KOPT-K1 (cell line): ENCODE measurements around the gene XK.

Experiments
- H3K27ac ChIP-seq: fragments of 200-600 bp; sonication (generic); 2 replicates; pipeline ENCODE4 v1.5.1; 2016; ENCODE audit warnings: antibody characterized with exemption, mild to moderate bottlenecking, low read depth, low read length; ENCODE audit not compliant: poor library complexity, severe bottlenecking
- H3K36me3 ChIP-seq: fragments of 200-600 bp; sonication (generic); 2 replicates; pipeline ENCODE4 v1.5.1; 2017; ENCODE audit warnings: antibody characterized with exemption, mild to moderate bottlenecking, low read length, moderate library complexity; ENCODE audit not compliant: insufficient read depth
- H3K9me3 ChIP-seq: fragments of 200-600 bp; sonication (generic); 2 replicates; pipeline ENCODE4 v1.5.1; 2017; ENCODE audit warnings: antibody characterized with exemption, low read length, mild to moderate bottlenecking; ENCODE audit not compliant: insufficient read depth, poor library complexity, severe bottlenecking

The XK gene

GRCh38 chrX:37711991-37712390, 26.4 kb downstream of the XK start:
- no peak overlapping the region for H3K27ac ChIP-seq

GRCh38 chrX:37712458-37712857, 26.9 kb downstream of the XK start:
- Histone ChIP-seq H3K36me3 (no peaks in the 10 kb centered on the region), H3K27ac (no peak overlapping the region), H3K9me3 (no peaks in the 10 kb centered on the region)

More at GRCh38 chrX:37711991-37712390, 26.4 kb downstream of the XK start:
- Histone ChIP-seq H3K9me3 (no peaks in the 10 kb centered on the region), H3K36me3 (no peaks in the 10 kb centered on the region)

GRCh38 chrX:37714479-37714878, 28.9 kb downstream of the XK start:
- no peaks in the 10 kb centered on the region for H3K36me3 ChIP-seq
- no peak overlapping the region for H3K27ac ChIP-seq
- no peaks in the 10 kb centered on the region for H3K9me3 ChIP-seq

GRCh38 chrX:37716602-37717001, 31.0 kb downstream of the XK start:
- H3K9me3 ChIP-seq, result no peaks in the 10 kb centered on the region
- H3K27ac ChIP-seq, result no peak overlapping the region

GRCh38 chrX:37717708-37718107, 32.1 kb downstream of the XK start:
- Histone ChIP-seq H3K27ac (no peak overlapping the region), H3K9me3 (no peaks in the 10 kb centered on the region), H3K36me3 (no peaks in the 10 kb centered on the region)

More at GRCh38 chrX:37716602-37717001, 31.0 kb downstream of the XK start:
- H3K36me3 ChIP-seq, result no peaks in the 10 kb centered on the region

GRCh38 chrX:37722595-37722994, 37.0 kb downstream of the XK start:
- Histone ChIP-seq H3K9me3 (no peaks in the 10 kb centered on the region), H3K36me3 (no peaks in the 10 kb centered on the region), H3K27ac (no peak overlapping the region)

- no peaks in the 10 kb centered on the region for H3K9me3 ChIP-seq
- no peak overlapping the region for H3K27ac ChIP-seq
- no peaks in the 10 kb centered on the region for H3K36me3 ChIP-seq
Observed at GRCh38 chrX:37726346-37726745, 40.8 kb downstream of the XK start.

GRCh38 chrX:37745354-37745753, 59.8 kb downstream of the XK start:
- Histone ChIP-seq H3K36me3 (no peaks in the 10 kb centered on the region), H3K27ac (peak overlapping the region; percentile 28), H3K9me3 (no peaks in the 10 kb centered on the region)

- H3K27ac ChIP-seq, result peak overlapping the region; percentile 28
Observed at GRCh38 chrX:37745835-37746217, 60.2 kb downstream of the XK start.

GRCh38 chrX:37746218-37746941, 60.8 kb downstream of the XK start:
- Histone ChIP-seq H3K27ac (no peak overlapping the region), H3K9me3 (no peaks in the 10 kb centered on the region), H3K36me3 (no peaks in the 10 kb centered on the region)

More at GRCh38 chrX:37745835-37746217, 60.2 kb downstream of the XK start:
- Histone ChIP-seq H3K9me3 (no peaks in the 10 kb centered on the region), H3K36me3 (no peaks in the 10 kb centered on the region)

- no peaks in the 10 kb centered on the region for H3K9me3 ChIP-seq
- H3K27ac ChIP-seq, result no peak overlapping the region
- no peaks in the 10 kb centered on the region for H3K36me3 ChIP-seq
Observed at GRCh38 chrX:37746951-37747350, 61.4 kb downstream of the XK start.

- H3K9me3 ChIP-seq, result no peaks in the 10 kb centered on the region
- H3K36me3 ChIP-seq, result no peaks in the 10 kb centered on the region
- H3K27ac ChIP-seq, result no peak overlapping the region
Observed at GRCh38 chrX:37752281-37752680, 66.7 kb downstream of the XK start.

GRCh38 chrX:37752936-37753335, 67.3 kb downstream of the XK start:
- no peaks in the 10 kb centered on the region for H3K9me3 ChIP-seq
- H3K27ac ChIP-seq, result no peak overlapping the region
- no peaks in the 10 kb centered on the region for H3K36me3 ChIP-seq

- no peaks in the 10 kb centered on the region for H3K36me3 ChIP-seq
- no peaks in the 10 kb centered on the region for H3K9me3 ChIP-seq
- H3K27ac ChIP-seq, result peak overlapping the region; percentile 93
Observed at GRCh38 chrX:37753384-37753783, 67.8 kb downstream of the XK start.

- Histone ChIP-seq H3K27ac (peak overlapping the region; percentile 93), H3K36me3 (no peaks in the 10 kb centered on the region)
Observed at GRCh38 chrX:37754516-37754915, 68.9 kb downstream of the XK start.

GRCh38 chrX:37755025-37755424, 69.4 kb downstream of the XK start:
- Histone ChIP-seq H3K9me3 (no peaks in the 10 kb centered on the region), H3K36me3 (no peaks in the 10 kb centered on the region), H3K27ac (peak overlapping the region; percentile 93)

More at GRCh38 chrX:37754516-37754915, 68.9 kb downstream of the XK start:
- no peaks in the 10 kb centered on the region for H3K9me3 ChIP-seq
